ENCODE measurements around the gene ART5.

- TF ChIP-seq CTCF (IDR thresholded peaks at IDR 0.05; ENCODE audit: low read depth, low read length) (no peak), POLR2A (IDR thresholded peaks at IDR 0.05; ENCODE audit: extremely low read depth, insufficient read length) (no peak)
Measured at GRCh38 chr11:3675971-3676370, 34.2 kb upstream of the ART5 start.

All from NB4 (cell line).